ENCODE results near the gene DGKD. TPM values are rescaled to one million over a fixed set of nuclear protein-coding genes. Genes with fewer than 3 reads are reported as not detected.
A peak's percentile ranks its signal among the peaks of the same experiment; 100 is the strongest.

DGKD gene
- total and polyA plus RNA-seq, 10 of the 15 experiments (the other 5 are each of a cell fraction or from before 2014, with no cell fraction given) = 2.7 to 81.9 (median 27.0) TPM

- TF ChIP-seq KDM1A (IDR thresholded peaks at IDR 0.05; ENCODE audit: borderline replicate concordance) = no peak
- TF ChIP-seq ZBTB40 (IDR thresholded peaks at IDR 0.05; ENCODE audit: borderline replicate concordance) = peak; percentile 33; the same call in 1 of the 2 replicates
Measured at GRCh38 chr2:233418761-233419546, 64.7 kb downstream of the DGKD start (continued).

GRCh38 chr2:233419602-233420391 is 65.5 kb downstream of the DGKD start:
- peaks cover 2% of the 10 kb centered on the region; the same call in 2 of the 3 replicates for H3K9me3 ChIP-seq (replicated peaks; ENCODE audit: control insufficient read depth, insufficient read depth, low read length)
- ChIA-PET SMC1A (ENCODE audit: uncharacterized antibody, unreplicated experiment) (interaction anchor here (0.7 to 6.7 kb wide), 10 partner anchors 9 to 88 kb away, joined by 3 to 66 read pairs (median 6); no protein-coding TSS in a partner anchor), RAD21 (ENCODE audit: unreplicated experiment) (interaction anchor here (0.6 to 6.3 kb wide), 6 partner anchors 13 to 277 kb away, joined by 3 to 28 read pairs (median 6); partner anchors contain the start of gene DGKD), POLR2A (interaction anchor here (0.5 to 2.6 kb wide), 3 partner anchors 10 to 465 kb away, joined by 3 to 7 read pairs (median 3); no protein-coding TSS in a partner anchor), CTCF (interaction anchor here (0.6 to 15.3 kb wide), 5 partner anchors 15 to 1956 kb away, joined by 3 to 135 read pairs (median 6); partner anchors contain the start of gene NCL)
- DNase-seq (ENCODE audit: low read depth, low spot score) (peak; percentile 52), FAIRE-seq (peak; percentile 35), ATAC-seq (peak; percentile 51)
- peak overlapping the region; percentile 74 for H3K4me3 ChIP-seq
- H3K4me2 ChIP-seq (ENCODE audit: control insufficient read depth, insufficient read depth) = peak overlapping the region; percentile 99
- 0 out of 4 replicates have a peak, but pooled peaks cover 0 to 19% of the 10 kb centered on the region in 2 experiments for H3K36me3 ChIP-seq (ENCODE audit: control insufficient read depth in 2 of 2, insufficient read depth in 2 of 2, low read length in 1 of 2)
- peaks cover 59% of the 10 kb centered on the region for H3K79me2 ChIP-seq (ENCODE audit: control insufficient read depth, insufficient read depth, low read length)
- H3K27me3 ChIP-seq (replicated peaks in 1 of 2; ENCODE audit: control insufficient read depth in 2 of 2, insufficient read depth in 2 of 2, low read length in 1 of 2) = no peaks in the 10 kb centered on the region
- in situ Hi-C loops (cut with MboI) (no loop called here), intact Hi-C loops (cut with micrococcal nuclease; ENCODE audit: unreplicated experiment) (no loop called here)
- no peaks in the 10 kb centered on the region for H4K20me1 ChIP-seq (ENCODE audit: control insufficient read depth, insufficient read depth)
- 35% methylated on average over 9 of the region's 10 CpGs for WGBS (ENCODE audit: insufficient coverage, insufficient replicate concordance, low lambda C conversion rate, missing lambda C conversion rate)
- H3K27ac ChIP-seq (ENCODE audit: control insufficient read depth, insufficient read depth) = peak overlapping the region; percentile 95
- TSS peak; percentile 54 for BruUV-seq (replicated peaks)
- H3K4me1 ChIP-seq (ENCODE audit: control insufficient read depth, insufficient read depth, low read length) = peaks cover 68% of the 10 kb centered on the region
- H2AFZ ChIP-seq (ENCODE audit: control insufficient read depth, low read depth, low read length) = no peak overlapping the region
- peak overlapping the region; percentile 69 for H3K9ac ChIP-seq (ENCODE audit: control insufficient read depth, insufficient read depth, low read length)
- peak; percentile 34; the same call in 1 of the 3 replicates for TF ChIP-seq POU2F2 (IDR thresholded peaks at IDR 0.05; ENCODE audit: borderline replicate concordance, low read depth, low read length)
- TF ChIP-seq CBFB (IDR thresholded peaks at IDR 0.05; ENCODE audit: low read depth) = peak; percentile 82
- TF ChIP-seq MYC (IDR thresholded peaks at IDR 0.05; ENCODE audit: insufficient read depth, insufficient read length, insufficient replicate concordance, low read length, severe bottlenecking) = no peak
- TF ChIP-seq TCF12 (IDR thresholded peaks at IDR 0.05; ENCODE audit: low read depth, low read length) = 0 out of 2 replicates have a peak, but pooled peaks have one; percentile 48
- TF ChIP-seq TBL1XR1 (IDR thresholded peaks at IDR 0.05; ENCODE audit: low read depth, low read length) = 0 out of 2 replicates have a peak, but pooled peaks have one; percentile 17
- TF ChIP-seq TCF7 (IDR thresholded peaks at IDR 0.05; ENCODE audit: borderline replicate concordance) = no peak
- peak; percentile 39; the same call in 1 of the 2 replicates for TF ChIP-seq CREM (IDR thresholded peaks at IDR 0.05; ENCODE audit: low read depth)
- TF ChIP-seq NBN (IDR thresholded peaks at IDR 0.05) = peak; percentile 54; the same call in 1 of the 2 replicates
- no peak for TF ChIP-seq POLR2A (IDR thresholded peaks at IDR 0.05; ENCODE audit: low read depth, low read length)
- TF ChIP-seq RELA (IDR thresholded peaks at IDR 0.05; ENCODE audit: borderline replicate concordance, partially characterized antibody) = peak; percentile 64
- TF ChIP-seq ZZZ3 (IDR thresholded peaks at IDR 0.05; ENCODE audit: control insufficient read depth, insufficient read length, low read depth) = no peak
- TF ChIP-seq PAX5 (IDR thresholded peaks at IDR 0.05; ENCODE audit: borderline replicate concordance, low read depth, low read length) = peak; percentile 51; the same call in 1 of the 2 replicates
- peak in 1 of 2 experiments; percentile 65; a peak in 1 of 4 replicates for TF ChIP-seq EP300 (IDR thresholded peaks at IDR 0.05; ENCODE audit: borderline replicate concordance in 1 of 2, control insufficient read depth in 1 of 2, low read depth in 2 of 2, low read length in 2 of 2)
- peak; percentile 65; the same call in 1 of the 2 replicates for TF ChIP-seq DPF2 (IDR thresholded peaks at IDR 0.05)
- 0 out of 2 replicates have a peak, but pooled peaks have one; percentile 13 for TF ChIP-seq CREB1 (IDR thresholded peaks at IDR 0.05; ENCODE audit: low read depth)
